H1 (cell line): Measurements from ENCODE around the gene DIP2C.

Experiments used
- GABPA ChIP-seq: IDR thresholded peaks from 2 replicates; pipeline ENCODE4 v1.6.1; 2011; ENCODE audit warnings: mild to moderate bottlenecking, low read length, moderate library complexity, borderline replicate concordance; ENCODE audit not compliant: insufficient read depth
- TF ChIP-seq, protein P1 (sequence below), 3 experiments: IDR thresholded peaks; 1 replicate in 2 of 3; 2 replicates in 1 of 3; pipeline versions ENCODE4 v1.5.1 to v1.6.1; 2011; ENCODE audit warnings: low read length in 3 of 3, mild to moderate bottlenecking in 3 of 3, inconsistent platforms in 2 of 3, low read depth in 1 of 3, moderate library complexity in 1 of 3; ENCODE audit not compliant: insufficient read depth in 1 of 3; ENCODE audit errors: control extremely low read depth in 1 of 3

DNA sequence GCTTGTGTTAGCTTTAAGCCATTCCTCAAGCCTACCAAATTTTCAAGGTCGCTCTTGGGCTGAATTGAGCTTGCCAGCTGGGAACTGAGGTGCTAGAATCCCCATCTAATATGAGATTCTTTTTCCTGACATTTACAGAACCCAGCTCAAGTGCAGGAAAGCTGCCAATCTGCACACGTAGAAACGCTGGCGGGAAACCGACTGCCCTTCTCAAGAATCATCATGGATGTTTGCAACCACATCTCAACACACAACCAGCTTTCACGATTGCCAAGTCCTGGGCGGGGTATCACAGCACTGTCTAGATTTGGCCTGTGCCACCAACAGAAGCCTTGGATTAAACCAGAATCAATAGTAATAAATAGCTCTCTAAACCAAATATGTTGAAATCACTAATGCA is 203.7 kb downstream of the DIP2C start:
- TF ChIP-seq, protein P1, sequence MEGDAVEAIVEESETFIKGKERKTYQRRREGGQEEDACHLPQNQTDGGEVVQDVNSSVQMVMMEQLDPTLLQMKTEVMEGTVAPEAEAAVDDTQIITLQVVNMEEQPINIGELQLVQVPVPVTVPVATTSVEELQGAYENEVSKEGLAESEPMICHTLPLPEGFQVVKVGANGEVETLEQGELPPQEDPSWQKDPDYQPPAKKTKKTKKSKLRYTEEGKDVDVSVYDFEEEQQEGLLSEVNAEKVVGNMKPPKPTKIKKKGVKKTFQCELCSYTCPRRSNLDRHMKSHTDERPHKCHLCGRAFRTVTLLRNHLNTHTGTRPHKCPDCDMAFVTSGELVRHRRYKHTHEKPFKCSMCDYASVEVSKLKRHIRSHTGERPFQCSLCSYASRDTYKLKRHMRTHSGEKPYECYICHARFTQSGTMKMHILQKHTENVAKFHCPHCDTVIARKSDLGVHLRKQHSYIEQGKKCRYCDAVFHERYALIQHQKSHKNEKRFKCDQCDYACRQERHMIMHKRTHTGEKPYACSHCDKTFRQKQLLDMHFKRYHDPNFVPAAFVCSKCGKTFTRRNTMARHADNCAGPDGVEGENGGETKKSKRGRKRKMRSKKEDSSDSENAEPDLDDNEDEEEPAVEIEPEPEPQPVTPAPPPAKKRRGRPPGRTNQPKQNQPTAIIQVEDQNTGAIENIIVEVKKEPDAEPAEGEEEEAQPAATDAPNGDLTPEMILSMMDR (IDR thresholded peaks at IDR 0.05; ENCODE audit: control extremely low read depth in 1 of 3, insufficient read depth in 1 of 3, low read depth in 1 of 3, low read length in 3 of 3), result no peak
- no peak for TF ChIP-seq GABPA
